ENCODE data around the gene ZNHIT3. TPM values are rescaled to one million over a fixed set of nuclear protein-coding genes. Genes with fewer than 3 reads are reported as not detected.

ZNHIT3 gene
- total RNA-seq, 1 experiment from 2014 or later = 63.8 TPM

DNA sequence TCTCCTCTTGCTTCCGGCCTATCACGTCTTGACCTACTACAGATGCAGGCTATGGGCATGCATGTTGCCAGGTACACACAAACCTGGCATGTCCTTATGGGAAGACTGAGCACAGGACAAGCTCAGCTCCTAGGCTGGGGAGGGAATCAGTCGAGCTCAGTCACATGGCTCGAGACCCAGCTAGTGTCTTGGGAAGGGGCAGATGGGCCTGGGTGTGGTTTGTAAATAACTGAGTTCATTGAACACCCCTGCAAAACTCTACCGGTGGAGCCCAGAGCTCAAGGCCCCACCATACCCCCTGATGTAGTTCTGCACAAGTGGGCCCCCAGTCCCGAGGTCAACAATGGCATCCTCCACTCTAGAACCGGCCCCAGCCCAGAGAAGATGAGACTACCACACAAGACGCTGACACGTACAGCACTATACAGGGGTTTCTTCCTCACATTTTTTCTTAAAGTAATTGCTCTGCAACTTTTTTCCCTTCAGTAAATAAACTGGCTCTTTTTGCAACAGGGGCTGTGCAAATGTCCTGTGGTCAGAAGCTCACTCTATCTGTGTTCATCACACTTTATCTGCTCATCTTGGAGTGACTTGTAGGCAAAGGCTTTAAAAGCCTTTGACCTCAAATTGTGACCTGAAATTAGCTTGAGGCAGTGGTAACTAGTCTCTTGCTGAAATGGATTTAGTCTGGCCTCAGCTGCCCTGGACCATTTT, 22.9 kb downstream of the ZNHIT3 start:
- DNase-seq (ENCODE audit: extremely low read depth, low read depth) = no peak

DNA sequence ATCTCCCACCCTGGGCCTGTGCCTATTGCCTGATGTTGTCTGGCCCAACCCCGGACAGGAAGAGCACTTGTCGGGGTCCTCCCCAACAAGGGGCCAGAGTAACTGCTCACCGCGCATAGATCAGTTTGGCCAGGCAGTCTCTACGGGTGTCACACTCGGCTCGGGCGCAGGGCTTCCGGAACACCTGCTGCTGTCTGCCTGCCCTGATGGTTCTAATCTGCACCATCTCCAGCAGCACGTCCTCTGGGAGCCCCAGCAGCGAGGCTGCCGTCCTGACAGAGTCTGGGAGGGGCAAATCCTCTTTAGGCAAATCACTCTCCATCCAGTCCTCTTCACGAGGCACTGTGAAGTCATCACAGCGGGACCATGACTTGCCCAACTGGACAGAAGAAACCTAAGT, 24.2 kb downstream of the ZNHIT3 start:
- no peak for DNase-seq (ENCODE audit: extremely low read depth, low read depth)

DNA sequence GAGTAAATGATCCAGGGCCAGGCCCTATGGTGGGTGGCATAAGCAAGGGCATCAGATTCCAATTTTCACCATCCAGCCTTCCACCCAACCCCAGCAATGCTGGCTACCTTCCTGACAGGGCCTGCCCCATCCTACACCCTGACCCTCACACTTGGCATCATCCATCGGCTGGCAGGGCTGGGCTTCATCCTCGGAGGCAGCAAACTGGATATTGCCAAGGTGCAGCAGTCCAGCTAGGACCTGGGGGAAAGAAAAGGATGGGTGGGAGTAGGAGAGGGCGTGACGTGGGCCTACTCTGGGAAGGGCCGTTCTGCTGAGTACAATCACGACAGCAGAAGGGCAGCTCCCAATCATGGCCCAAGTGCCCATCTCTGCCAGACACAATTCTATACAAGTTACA, 24.7 kb downstream of the ZNHIT3 start:
- DNase-seq (ENCODE audit: extremely low read depth, low read depth) = no peak

DNA sequence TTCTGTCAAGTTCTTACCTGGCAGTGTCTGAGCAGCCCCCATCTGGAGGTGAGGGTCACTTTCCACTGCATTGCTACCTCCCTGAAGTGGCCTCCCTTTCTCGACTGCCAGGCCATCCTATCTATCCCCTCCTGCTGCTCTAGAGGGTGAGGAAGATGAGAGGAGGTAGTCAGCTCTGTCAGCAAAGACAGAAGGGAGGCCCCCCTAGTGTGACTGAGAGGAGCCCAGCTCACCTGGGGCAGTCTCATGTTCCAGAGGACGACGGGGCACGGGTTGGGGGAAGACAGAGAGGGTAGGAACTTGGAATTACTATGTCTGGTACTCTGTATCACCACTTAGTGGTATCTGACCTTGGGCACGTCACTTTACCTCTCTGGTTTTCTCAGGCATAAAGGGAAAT, 26.2 kb downstream of the ZNHIT3 start:
- DNase-seq (ENCODE audit: extremely low read depth, low read depth) = no peak

DNA sequence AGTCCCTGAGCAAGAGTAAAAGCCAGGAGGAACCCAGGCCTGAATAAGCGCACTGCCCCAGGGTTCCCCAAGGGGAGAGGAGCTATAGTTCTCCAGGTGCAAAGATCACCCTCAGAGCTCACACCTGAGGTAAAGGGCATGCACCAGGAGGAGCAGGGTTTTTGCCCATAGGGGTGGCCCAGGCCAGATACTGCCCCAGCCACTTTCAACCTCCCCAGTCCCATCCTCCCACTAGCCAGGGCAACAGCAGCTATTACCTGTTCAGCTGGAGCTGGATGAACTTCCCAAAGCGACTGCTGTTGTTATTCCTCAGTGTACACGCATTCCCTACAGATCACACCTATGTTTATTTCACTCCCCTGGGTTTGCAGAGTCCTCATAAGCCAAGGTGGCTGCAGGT, 28.4 kb downstream of the ZNHIT3 start:
- no peak for DNase-seq (ENCODE audit: extremely low read depth, low read depth)

DNA sequence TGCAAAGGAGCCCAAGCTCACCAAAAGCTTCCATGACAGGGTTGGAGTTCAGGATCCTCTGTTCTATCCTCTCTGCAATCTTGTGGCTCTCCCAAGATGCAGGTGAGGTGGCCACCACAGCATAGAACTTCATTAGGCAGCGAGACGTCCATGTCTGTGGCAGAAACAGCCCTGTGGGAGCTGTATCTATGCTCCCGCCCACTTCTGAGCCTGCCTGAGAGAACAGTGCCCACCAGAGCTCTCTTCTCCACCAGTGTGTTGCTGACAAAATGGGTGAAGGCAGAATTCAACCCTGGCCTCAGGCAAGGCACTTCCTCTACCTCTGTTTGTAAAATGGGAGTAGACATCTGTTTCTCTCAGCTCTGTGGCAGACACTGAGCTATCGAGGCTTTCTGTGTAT, 29.4 kb downstream of the ZNHIT3 start:
- no peak for DNase-seq (ENCODE audit: extremely low read depth, low read depth)

DNA sequence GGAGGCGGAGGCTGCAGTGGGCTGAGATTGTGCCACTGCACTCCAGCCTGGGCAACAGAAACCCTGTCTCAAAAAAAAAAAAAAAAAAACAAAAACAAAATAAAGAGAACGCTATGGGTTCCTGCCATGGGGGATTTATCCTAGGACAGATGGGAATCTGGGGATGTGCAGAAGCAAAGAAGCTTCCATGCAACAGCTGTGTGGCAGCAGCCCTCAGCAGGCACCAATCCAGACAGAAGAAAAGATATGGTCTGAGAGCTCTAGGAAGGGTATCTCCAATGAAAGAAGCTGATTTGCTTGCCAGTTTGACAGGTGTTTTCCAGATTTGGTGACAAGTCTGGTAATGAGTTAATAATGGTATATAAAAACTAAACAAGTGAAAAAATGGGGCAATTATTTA, 36.6 kb downstream of the ZNHIT3 start:
- no peak for DNase-seq (ENCODE audit: extremely low read depth, low read depth)

DNA sequence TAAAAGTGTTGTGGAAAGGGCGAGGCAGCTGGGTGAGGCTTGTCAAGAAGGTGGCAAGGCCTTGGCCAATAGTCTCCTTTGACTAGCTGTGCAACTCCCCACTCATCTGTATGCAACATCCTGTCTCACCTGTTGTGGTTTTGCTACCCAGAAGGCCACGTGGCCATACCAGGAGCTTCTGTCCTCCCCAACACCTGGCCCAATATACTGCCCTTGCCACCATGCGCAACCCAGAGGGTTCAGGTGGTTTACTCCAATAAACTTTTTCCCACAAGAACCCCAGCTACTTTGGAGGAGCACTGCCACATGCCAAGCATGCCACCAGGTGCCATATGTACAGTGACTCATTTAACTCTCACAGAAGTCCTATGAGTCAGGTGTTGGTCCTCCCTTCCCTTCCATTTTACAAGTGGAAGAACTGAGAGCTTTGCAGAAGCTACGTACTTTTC, 38.0 kb downstream of the ZNHIT3 start:
- DNase-seq (ENCODE audit: extremely low read depth, low read depth) = no peak

DNA sequence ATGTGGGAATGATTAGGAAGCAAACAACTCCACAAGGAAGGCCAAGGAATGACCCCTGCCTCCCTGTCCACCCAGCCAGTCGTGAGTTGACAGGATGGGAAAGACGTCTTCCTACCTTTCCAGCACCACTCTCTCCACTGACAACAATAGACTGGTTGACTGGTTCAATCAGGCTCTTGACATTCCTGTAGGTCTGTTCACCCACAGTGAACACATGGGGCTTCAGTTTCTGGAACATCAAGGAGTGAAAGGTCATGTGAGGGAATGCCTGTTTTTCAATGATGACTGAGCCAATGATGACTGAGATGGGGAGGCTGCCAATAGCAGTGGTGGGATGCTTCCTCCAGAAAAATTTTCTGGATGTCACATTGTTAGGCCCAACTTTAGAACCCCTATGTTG, 38.6 kb downstream of the ZNHIT3 start:
- no peak for DNase-seq (ENCODE audit: extremely low read depth, low read depth)

DNA sequence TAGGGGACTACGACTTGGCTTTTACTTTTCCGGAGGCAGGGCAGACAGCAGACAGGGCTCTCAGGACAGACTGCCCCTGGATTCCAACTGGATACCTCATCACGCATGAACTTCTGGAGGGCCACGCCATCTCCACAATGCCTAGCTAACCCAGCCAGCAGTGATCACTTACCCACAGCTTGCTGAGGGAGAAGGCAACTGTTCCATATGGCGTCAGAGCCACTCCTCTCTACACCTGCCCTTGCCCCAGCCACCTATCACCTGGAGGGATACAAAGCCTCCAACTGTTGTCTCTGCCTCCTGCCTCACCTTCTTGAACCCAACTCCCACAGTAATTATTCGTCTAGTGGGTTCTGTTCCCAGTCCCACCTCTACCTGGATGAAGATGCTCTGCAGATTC, 39.4 kb downstream of the ZNHIT3 start:
- DNase-seq (ENCODE audit: extremely low read depth, low read depth) = no peak

DNA sequence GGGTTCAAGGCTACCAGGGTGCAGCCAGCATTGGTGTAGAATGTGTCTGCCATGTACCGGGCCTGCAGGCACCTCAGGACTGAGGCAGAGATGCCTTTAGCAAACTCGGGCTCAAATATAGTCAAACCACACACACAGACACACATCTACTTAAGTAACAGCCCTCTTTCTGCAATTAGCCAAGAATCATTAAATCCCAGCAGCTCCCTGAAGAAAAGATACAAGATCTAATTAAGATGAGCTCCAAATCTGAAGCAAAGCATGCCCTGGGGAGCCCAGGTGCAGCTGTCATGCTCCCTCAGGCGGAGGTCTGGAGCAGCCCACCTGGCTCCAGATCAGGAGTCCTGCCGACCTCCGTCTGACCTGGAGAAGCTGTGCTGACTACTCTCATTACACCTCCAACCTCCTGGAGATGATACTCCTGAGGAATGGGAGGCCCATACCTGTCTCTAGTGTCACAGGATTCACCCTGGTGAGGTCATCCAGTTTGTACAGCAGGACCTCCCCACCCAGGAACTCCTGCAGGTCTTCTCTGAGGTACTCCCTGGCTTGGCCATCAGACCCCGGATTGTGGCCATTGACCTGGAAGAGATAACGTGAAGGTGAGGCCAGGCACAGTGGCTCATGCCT, 41.3 kb downstream of the ZNHIT3 start:
- no peak for DNase-seq (ENCODE audit: extremely low read depth, low read depth)

DNA sequence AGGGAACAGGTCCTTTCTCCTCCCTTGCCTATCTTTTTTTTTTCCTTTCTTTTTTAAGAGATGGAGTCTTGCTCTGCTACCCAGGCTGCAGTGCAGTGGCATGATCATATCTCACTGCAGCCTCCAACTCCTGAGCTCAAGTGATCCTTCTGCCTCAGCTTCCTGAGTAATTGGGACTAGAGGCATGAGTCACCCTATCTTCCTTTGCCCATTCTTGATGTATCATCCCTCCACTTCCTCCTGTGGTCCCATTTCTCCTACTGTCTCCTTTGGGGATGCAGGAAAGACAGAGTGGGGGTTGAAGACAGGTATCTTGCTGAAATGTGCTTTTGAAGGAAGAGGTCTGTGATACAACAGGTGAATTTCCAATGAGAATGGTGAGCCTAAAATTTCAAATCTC, 42.6 kb downstream of the ZNHIT3 start:
- no peak for DNase-seq (ENCODE audit: extremely low read depth, low read depth)

DNA sequence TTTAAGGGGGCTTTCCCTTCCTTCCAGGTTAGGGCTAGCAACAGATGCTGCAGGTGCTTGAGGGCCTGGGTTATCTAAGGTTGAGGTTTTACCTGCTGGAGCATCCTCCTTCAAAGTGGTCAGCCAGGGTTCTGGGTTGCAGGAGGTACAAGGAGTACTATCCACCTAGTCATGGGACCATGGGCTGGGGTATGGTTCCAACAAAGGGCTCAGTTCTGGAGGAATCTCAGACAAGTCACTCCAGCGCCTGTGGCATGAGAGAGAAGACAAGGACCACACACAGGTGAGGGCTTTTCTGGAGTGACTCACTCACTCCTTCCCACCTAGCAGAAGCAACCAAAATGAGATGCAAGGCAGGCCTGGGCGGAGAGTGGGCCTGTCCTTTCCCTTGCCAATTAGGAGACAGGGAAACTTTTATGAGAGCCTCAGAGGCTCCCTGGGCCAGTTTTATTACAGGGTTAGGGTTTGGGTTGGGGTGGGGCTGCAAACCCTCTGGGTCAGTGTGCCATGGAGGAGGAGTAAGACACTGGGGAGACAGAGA, 46.0 kb downstream of the ZNHIT3 start:
- DNase-seq (ENCODE audit: extremely low read depth, low read depth) = no peak

DNA sequence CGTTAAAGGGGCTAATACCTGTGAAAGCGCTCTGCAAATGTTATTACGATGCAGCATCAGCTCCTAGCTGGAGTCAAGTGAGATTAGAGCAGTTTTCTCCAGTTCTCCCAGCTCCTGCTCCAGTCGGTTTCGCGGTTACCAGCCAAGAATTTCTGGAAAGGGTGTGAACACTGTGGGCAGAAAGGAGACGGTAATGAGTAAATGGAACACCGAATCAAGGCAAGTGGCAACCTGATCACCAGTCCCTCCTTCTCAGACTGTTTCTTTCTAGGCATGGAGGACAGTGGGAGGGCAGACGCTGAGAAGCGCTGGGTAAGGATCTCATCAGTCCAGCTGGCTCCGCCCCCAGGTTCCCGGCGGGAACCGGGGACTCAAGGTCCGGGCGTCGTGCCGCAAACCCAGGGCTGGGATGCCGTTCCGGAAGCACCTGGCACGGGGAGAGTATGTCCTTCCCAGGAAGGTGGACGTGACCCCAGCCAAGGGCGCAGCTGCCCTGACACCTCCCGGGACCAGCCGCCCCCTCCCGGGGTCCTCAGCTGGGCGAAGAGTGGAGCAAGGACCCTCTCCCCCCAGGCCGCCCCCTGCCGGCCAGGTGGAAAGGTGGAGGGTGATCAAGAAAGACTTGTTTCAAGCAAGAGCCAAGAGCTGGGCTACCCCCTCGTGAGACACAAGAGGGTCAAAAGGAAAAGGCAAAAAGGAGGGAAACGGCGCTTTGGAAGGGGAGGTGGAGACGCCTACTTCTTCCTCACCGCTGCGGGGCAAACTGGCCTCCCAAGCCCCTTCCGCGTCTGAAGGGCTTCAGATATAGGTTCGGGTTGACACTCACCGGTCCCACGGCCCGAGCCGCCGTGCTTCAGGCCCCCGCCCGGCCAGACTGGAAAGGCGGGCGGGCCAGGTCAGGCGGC, 47.7 kb downstream of the ZNHIT3 start:
- DNase-seq (ENCODE audit: extremely low read depth, low read depth) = peak; percentile 48

DNA sequence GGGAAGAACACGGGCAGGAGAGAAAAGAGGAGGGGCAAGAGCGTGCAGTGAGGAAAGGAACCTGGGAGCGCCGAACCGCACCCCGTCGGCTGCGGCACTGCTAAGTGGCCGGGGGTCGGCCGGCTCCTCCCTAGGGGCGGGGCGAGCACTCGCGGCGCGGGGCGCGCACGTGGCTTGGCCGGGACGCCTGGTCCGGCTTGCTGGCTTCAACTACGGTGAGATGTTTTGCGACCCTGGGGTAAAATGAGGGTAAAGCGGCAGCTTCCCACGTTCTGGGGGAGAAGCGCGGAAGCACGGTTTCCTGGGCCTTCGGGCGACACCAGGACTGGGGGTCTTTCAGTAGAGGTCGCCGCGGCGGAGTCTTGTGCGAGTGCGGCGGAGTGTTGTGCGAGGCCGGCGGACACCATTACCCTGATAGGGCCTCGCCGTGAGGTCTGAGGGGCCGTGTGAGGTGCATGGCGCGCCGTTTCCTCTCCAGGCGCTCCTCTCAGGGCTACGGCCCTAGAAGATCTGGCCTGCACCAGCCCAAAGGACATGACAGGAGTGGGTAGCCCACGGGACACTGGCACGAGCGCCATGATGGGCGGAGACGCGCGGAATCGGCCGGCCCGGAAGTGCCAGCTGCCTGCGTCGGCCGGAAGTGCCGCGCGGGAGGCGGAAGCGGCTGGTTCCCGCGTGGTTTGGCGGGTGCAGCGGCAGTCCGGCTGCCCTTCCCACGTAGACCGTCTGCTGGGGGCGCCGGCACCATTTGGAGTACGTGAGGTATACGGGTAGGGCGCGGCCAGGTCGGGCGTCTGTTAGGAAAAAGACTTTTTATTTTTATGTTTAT, 48.6 kb downstream of the ZNHIT3 start, which contains the start of the genes MYO19 and PIGW:
TSS of gene MYO19 (minus strand) at position 29 of the 829 bp plus-strand sequence. CDS start 2,330 bp downstream, outside the sequence.
TSS of gene PIGW (plus strand) at position 148 of the 829 bp plus-strand sequence. CDS start 2,115 bp downstream, outside the sequence.
- peak; percentile 82 for DNase-seq (ENCODE audit: extremely low read depth, low read depth)

DNA sequence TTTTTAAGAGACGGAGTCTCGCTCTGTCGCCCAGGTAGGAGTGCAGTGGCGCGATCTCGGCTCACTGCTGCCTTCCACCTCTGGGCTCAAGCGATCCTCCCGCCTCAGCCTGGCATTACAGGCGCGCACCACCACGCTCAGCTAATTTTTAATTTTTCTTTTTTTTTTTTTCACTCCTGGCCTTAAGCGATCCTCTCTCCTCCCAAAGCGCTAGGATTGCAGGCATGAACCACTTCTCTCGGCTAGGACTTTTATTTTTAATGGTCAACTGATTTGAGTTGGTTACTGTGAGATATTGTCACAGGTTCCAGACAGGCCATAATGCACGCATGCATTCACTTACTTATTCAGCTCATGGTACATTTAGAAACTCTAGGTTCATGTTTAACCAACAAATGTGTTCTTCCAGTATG, 49.2 kb downstream of the ZNHIT3 start:
- DNase-seq (ENCODE audit: extremely low read depth, low read depth) = no peak

DNA sequence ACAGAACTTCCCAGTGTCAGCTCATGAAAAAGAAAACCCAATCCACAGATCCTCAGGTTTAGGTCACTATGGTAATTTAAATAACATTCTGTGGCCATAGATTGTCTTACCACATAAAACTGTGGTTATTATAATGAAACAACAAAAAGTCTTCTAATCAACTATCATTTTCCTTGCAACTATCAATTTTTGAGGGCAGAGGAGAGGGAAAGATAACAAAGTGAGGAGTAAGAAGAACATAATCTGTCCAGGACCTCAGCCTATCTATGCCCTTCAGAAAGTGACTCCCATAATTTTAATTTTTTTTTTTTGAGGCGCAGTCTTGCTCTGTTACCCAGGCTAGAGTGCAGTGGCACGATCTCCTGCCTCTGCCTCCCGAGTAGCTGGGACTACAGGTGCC, 54.2 kb downstream of the ZNHIT3 start:
- DNase-seq (ENCODE audit: extremely low read depth, low read depth) = no peak

DNA sequence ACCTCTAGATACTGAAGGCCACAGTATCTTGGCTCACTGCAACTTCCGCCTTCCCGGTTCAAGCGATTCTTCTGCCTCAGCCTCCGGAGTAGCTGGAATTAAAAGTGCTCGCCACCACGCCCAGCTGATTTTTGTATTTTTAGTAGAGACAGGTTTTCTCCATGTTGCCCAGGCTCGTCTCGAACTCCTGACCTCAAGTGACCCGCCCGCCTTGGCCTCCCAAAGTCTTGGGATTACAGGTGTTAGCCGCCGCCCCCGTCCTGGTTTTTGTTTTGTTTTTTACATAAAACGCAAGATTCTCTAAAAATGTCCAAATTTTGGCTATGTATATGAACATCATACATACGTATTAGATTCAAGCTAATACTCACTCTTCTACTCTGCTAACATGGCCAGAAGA, 56.3 kb downstream of the ZNHIT3 start:
- DNase-seq (ENCODE audit: extremely low read depth, low read depth) = no peak

DNA sequence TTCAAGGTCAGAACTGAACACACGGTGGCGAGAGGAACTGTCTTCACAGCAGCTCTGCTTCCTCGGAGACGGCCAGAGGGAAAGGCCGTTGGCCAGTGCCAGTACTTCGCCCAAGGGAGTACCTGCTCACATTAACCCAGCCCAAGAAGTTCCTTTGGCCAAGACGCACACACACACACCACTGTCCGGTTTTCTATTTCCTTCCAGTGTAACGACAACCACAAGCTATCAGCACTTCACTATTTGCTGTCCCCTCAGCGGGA, 57.5 kb downstream of the ZNHIT3 start:
- DNase-seq (ENCODE audit: extremely low read depth, low read depth) = peak; percentile 27

DNA sequence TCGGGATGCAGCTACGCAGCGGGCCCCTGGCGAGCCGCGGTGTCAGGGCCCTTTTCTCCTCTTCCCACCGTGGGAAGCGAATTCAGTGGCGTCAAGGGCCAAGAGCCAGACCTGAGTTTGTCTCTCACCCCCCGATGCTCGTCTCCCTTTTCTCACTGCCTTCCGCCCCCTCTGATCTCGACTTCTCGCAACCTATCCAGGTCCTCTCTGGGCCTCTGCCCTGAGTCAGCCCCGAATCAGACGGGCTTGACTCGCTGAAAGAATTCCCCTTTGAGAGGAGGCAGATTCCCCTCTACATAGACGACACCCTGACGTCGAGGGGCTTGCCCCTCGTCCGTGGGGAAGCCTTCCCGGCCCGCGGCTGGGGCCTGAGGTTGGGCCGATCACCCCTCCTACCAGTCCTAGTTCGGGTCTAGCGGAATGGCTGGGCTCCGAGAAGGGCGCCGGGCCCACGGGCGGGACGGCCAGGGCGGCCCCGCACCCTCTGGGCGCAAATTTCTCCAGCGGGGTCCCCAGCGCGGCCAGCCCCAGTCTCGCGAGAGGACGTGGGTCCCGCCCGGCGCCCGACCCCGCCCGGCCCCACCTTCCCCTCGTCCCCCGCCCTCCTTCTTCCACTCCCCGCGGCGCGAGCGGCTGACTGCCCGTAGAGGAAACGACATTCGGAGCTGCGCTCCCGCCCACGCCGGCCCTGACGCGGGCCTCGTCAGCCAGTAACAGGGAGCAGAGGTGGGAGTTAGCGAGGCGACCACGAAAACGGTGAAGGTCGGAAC, 58.0 kb downstream of the ZNHIT3 start, which contains the start of gene GGNBP2:
TSS of gene GGNBP2 (plus strand) at position 613 of the 770 bp plus-strand sequence. CDS start 806 bp downstream, outside the sequence.
- peak; percentile 92 for DNase-seq (ENCODE audit: extremely low read depth, low read depth)
